Measurements from ENCODE around the gene TTC7B.

DNA sequence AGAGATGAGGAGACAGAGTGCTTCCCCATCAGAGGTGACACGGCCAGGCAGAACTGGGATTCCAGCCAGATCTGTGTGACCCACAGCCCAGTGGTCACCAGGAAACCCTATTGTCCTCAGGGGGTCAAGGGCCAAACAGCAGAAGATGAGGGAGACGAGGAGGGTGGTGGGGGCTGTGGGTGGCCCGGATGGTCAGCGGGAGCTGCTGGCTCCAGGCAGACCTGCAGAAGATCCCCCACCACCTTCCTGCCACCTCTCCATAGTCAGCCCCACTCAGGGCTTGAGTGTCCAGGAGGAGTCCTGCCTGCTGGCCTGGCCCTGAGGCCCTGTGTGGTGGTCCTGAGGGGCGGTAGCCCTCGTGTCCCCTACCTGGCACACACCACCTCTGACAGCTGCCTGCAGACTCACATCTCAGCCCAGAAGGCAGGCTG, 282.6 kb downstream of the TTC7B start:
- no peak for TF ChIP-seq POLR2A (IDR thresholded peaks at IDR 0.05)
- TF ChIP-seq, protein P1, sequence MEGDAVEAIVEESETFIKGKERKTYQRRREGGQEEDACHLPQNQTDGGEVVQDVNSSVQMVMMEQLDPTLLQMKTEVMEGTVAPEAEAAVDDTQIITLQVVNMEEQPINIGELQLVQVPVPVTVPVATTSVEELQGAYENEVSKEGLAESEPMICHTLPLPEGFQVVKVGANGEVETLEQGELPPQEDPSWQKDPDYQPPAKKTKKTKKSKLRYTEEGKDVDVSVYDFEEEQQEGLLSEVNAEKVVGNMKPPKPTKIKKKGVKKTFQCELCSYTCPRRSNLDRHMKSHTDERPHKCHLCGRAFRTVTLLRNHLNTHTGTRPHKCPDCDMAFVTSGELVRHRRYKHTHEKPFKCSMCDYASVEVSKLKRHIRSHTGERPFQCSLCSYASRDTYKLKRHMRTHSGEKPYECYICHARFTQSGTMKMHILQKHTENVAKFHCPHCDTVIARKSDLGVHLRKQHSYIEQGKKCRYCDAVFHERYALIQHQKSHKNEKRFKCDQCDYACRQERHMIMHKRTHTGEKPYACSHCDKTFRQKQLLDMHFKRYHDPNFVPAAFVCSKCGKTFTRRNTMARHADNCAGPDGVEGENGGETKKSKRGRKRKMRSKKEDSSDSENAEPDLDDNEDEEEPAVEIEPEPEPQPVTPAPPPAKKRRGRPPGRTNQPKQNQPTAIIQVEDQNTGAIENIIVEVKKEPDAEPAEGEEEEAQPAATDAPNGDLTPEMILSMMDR (IDR thresholded peaks at IDR 0.05), result no peak

Measured in esophagus squamous epithelium (tissue), 4 donors.